ENCODE measurements around the gene SATB1. TPM values are rescaled to one million over a fixed set of nuclear protein-coding genes. Genes with fewer than 3 reads are reported as not detected.

SATB1 gene
- total RNA-seq, 1 experiment from 2014 or later = 2.7 TPM

GRCh38 chr3:18469775-18470174 lies 44.6 kb upstream of the SATB1 start:
- H3K27me3 ChIP-seq (ENCODE audit: insufficient read depth, low read length) = no peaks in the 10 kb centered on the region; the same call in 1 of the 2 replicates
- TF ChIP-seq ZNF274 (IDR thresholded peaks at IDR 0.05; ENCODE audit: low read depth, low read length) = no peak
- no peak for TF ChIP-seq TCF7L2 (IDR thresholded peaks at IDR 0.05; ENCODE audit: borderline replicate concordance, extremely low read depth, insufficient read depth, insufficient read length)
- no peak for TF ChIP-seq FOSL1 (IDR thresholded peaks at IDR 0.05; ENCODE audit: low read depth)
- TF ChIP-seq, protein P1, sequence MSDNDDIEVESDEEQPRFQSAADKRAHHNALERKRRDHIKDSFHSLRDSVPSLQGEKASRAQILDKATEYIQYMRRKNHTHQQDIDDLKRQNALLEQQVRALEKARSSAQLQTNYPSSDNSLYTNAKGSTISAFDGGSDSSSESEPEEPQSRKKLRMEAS (IDR thresholded peaks at IDR 0.05) = no peak
- no peak for TF ChIP-seq SP1 (IDR thresholded peaks at IDR 0.05; ENCODE audit: low read depth)
- no peak for TF ChIP-seq JUND (IDR thresholded peaks at IDR 0.05)
- TF ChIP-seq YY1 (IDR thresholded peaks at IDR 0.05; ENCODE audit: extremely low read depth, insufficient replicate concordance, low read depth, low read length) = no peak
- TF ChIP-seq EZH2 (IDR thresholded peaks at IDR 0.05) = no peak
- no peak for TF ChIP-seq ZFX (IDR thresholded peaks at IDR 0.05)
- TF ChIP-seq EZH2phosphoT487 (IDR thresholded peaks at IDR 0.05; ENCODE audit: borderline replicate concordance) = no peak
- TF ChIP-seq CTCF (IDR thresholded peaks at IDR 0.05 in 2 of 3, conservative IDR thresholded peaks at IDR 0.05 in 1 of 3; ENCODE audit: borderline replicate concordance in 1 of 3, insufficient read depth in 1 of 3, low read depth in 2 of 3, low read length in 2 of 3) = no peak
- TF ChIP-seq ZBTB33 (IDR thresholded peaks at IDR 0.05; ENCODE audit: extremely low read depth, insufficient replicate concordance, low read length) = no peak
- no peak for TF ChIP-seq POLR2A (IDR thresholded peaks at IDR 0.05; ENCODE audit: borderline replicate concordance, extremely low read depth, insufficient read depth, insufficient read length)
- no peak for TF ChIP-seq RAD21 (IDR thresholded peaks at IDR 0.05; ENCODE audit: low read depth)
- TF ChIP-seq ELF1 (IDR thresholded peaks at IDR 0.05; ENCODE audit: borderline replicate concordance, low read depth) = no peak
- ATAC-seq = no peak
- H3K27ac ChIP-seq (ENCODE audit: low read depth, low read length) = no peak overlapping the region
- no peaks in the 10 kb centered on the region for H4K20me1 ChIP-seq (ENCODE audit: insufficient read depth)
- no peak for DNase-seq (ENCODE audit: low read depth, low spot score)
- no peaks in the 10 kb centered on the region for H3K4me1 ChIP-seq (ENCODE audit: control insufficient read depth in 1 of 2, insufficient read depth in 2 of 2, low read length in 2 of 2)
- no peaks in the 10 kb centered on the region for H3K79me2 ChIP-seq (ENCODE audit: insufficient read depth, low read length)
- no peaks in the 10 kb centered on the region for H3K9me3 ChIP-seq (ENCODE audit: control insufficient read depth in 1 of 2, insufficient read depth in 1 of 2, low read depth in 1 of 2, low read length in 2 of 2)
- BruUV-seq (replicated peaks) = no TSS peak
- no peaks in the 10 kb centered on the region for H3K9me2 ChIP-seq (ENCODE audit: insufficient read depth)
- RAD21 ChIA-PET (ENCODE audit: low non-redundant PET in 1 of 2, low total read pairs in 2 of 2, uncharacterized antibody in 2 of 2, unreplicated experiment in 2 of 2) = no interaction called here
- no peaks in the 10 kb centered on the region for H3K36me3 ChIP-seq (ENCODE audit: control insufficient read depth in 1 of 2, insufficient read depth in 2 of 2, low read length in 2 of 2)
- intact Hi-C loops (cut with micrococcal nuclease) = no loop called here
- H3K4me3 ChIP-seq (replicated peaks in 1 of 2; ENCODE audit: low read depth in 1 of 2, low read length in 2 of 2) = no peak overlapping the region
- POLR2A ChIA-PET = no interaction called here
- H2AFZ ChIP-seq (ENCODE audit: low read depth, low read length, poor library complexity, severe bottlenecking) = no peak overlapping the region
- CTCF ChIA-PET = no interaction called here
- H3K4me2 ChIP-seq (ENCODE audit: low read length) = no peak overlapping the region
- H3K9ac ChIP-seq (ENCODE audit: low read length) = no peak overlapping the region
